BLaER1 treated with 17β-estradiol and CSF1 and Interleukin-3, amounts not matched to agents 10 nM and 100 nM (cell line): ENCODE data around the gene COA1.

ENCODE experiments used
- H3K27ac ChIP-seq, 11 experiments: shearing (Covaris generic); formaldehyde crosslinking; 2 replicates each; pipeline ENCODE4 v1.8.1; 2022
- H3K27me3 ChIP-seq, 11 experiments: shearing (Covaris generic); formaldehyde crosslinking; 2 replicates each; pipeline ENCODE4 v1.8.1; 2022
- H3K36me3 ChIP-seq, 11 experiments: shearing (Covaris generic); formaldehyde crosslinking; 2 replicates each; pipeline ENCODE4 v1.8.1; 2022
- H3K4me1 ChIP-seq, 10 experiments: shearing (Covaris generic); formaldehyde crosslinking; 2 replicates each; pipeline ENCODE4 v1.8.1; 2022
- H3K4me2 ChIP-seq, 11 experiments: shearing (Covaris generic); formaldehyde crosslinking; 2 replicates each; pipeline ENCODE4 v1.8.1; 2022
- H3K4me3 ChIP-seq, 10 experiments: shearing (Covaris generic); formaldehyde crosslinking; 2 replicates each; pipeline ENCODE4 v1.8.1; 2022
- H3K9ac ChIP-seq, 11 experiments: shearing (Covaris generic); formaldehyde crosslinking; 2 replicates each; pipeline ENCODE4 v1.8.1; 2022
- H3K9me3 ChIP-seq, 11 experiments: shearing (Covaris generic); formaldehyde crosslinking; replicated peaks in 1 of 11; 2 replicates each; pipeline ENCODE4 v1.8.1; 2022
- H4K20me1 ChIP-seq, 11 experiments: shearing (Covaris generic); formaldehyde crosslinking; 2 replicates each; pipeline ENCODE4 v1.8.1; 2022
- Cebpa-rat ChIP-seq, 11 experiments: shearing (Covaris generic); IDR thresholded peaks; 2 replicates each; pipeline ENCODE4 v1.8.1; 2022

The COA1 gene

DNA sequence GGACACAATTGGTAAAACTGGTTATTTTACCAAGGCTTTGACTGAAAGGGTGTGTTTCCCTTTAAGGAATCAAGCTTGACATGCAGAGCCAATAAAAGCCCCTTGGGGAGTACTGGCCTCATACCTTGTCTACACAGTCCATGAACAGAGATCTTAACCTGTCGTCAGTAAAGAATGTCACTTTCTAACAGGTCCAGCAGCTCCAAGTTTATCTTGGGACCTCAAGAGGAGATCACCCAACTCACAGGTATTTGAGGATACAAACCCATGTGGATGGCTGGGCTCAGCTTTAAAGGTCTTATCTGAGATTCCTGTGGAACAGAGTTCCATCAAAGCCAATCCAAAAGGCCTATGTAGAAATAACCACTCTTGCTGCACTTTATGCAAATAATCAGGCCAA, 61.3 kb downstream of the COA1 start:
- H3K36me3 ChIP-seq: peaks cover 21 to 89% (median 63%) of the 10 kb centered on the region in 11 experiments
- H3K9me3 ChIP-seq: peaks cover 73 to 90% (median 83%) of the 10 kb centered on the region in 11 experiments
- peaks cover 0 to 7% (median 0%) of the 10 kb centered on the region in 11 experiments; a peak in 1 of 22 replicates for H4K20me1 ChIP-seq
- no peak for TF ChIP-seq Cebpa-rat (IDR thresholded peaks at IDR 0.05)
- H3K4me1 ChIP-seq: no peaks in the 10 kb centered on the region; a peak in 1 of 20 replicates
- H3K9ac ChIP-seq: no peak overlapping the region
- no peak overlapping the region for H3K27ac ChIP-seq
- H3K27me3 ChIP-seq: no peaks in the 10 kb centered on the region
- no peak overlapping the region for H3K4me2 ChIP-seq
- no peak overlapping the region for H3K4me3 ChIP-seq

DNA sequence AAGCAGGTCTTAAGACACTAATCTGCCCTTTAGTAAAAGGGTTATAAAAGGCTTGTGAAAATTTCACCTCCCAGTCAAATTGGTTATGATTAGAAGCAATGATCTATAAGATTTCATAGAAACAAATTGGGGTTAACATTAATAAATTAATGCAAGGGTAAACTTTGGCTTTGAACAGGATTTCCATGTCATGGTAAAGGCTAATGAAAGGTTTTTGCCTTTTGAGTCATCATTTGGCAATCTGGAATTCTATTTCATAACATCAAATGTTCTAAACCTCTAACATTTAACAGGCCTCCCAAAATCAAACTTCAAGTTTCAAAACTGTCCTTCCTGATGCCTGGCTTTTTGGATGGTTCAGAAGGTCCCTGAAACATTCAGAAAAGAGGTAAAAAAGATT, 62.4 kb downstream of the COA1 start:
- H3K9me3 ChIP-seq: peaks cover 62 to 83% (median 79%) of the 10 kb centered on the region in 11 experiments
- peaks cover 0 to 7% (median 0%) of the 10 kb centered on the region in 11 experiments; a peak in 1 of 22 replicates for H4K20me1 ChIP-seq
- H3K9ac ChIP-seq: no peak overlapping the region
- no peak for TF ChIP-seq Cebpa-rat (IDR thresholded peaks at IDR 0.05)
- H3K27ac ChIP-seq: no peak overlapping the region
- no peaks in the 10 kb centered on the region; a peak in 1 of 20 replicates for H3K4me1 ChIP-seq
- no peak overlapping the region for H3K4me3 ChIP-seq
- peaks cover 28 to 90% (median 68%) of the 10 kb centered on the region in 11 experiments for H3K36me3 ChIP-seq
- no peak overlapping the region for H3K4me2 ChIP-seq
- no peaks in the 10 kb centered on the region for H3K27me3 ChIP-seq

DNA sequence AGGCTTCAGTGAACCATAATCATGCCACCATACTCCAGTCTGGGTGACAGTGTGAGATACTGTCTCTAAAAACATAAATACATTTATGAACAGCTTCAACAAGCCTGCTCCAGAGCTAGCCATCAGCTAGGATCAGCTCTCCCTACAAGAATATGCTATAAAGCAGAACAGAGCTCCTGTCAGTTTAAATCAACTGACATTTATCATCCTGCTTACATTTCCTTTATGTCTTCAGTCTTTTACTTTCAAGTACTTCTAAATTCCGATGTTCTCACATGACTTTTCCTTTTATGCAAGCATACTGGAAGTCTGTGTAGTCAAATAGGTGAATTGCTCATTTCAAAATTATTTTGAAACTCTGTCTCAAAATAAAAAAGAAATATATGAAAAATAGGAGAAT, 64.6 kb downstream of the COA1 start:
- H3K4me3 ChIP-seq: no peak overlapping the region
- peaks cover 0 to 15% (median 0%) of the 10 kb centered on the region in 11 experiments; a peak in 3 of 22 replicates for H4K20me1 ChIP-seq
- H3K9ac ChIP-seq: no peak overlapping the region
- H3K4me1 ChIP-seq: peaks cover 0 to 2% (median 0%) of the 10 kb centered on the region in 10 experiments; a peak in 2 of 20 replicates
- peaks cover 25 to 70% (median 54%) of the 10 kb centered on the region in 11 experiments for H3K36me3 ChIP-seq
- peaks cover 41 to 65% (median 57%) of the 10 kb centered on the region in 11 experiments for H3K9me3 ChIP-seq
- TF ChIP-seq Cebpa-rat (IDR thresholded peaks at IDR 0.05): no peak
- no peaks in the 10 kb centered on the region for H3K27me3 ChIP-seq
- H3K27ac ChIP-seq: no peak overlapping the region
- no peak overlapping the region for H3K4me2 ChIP-seq

DNA sequence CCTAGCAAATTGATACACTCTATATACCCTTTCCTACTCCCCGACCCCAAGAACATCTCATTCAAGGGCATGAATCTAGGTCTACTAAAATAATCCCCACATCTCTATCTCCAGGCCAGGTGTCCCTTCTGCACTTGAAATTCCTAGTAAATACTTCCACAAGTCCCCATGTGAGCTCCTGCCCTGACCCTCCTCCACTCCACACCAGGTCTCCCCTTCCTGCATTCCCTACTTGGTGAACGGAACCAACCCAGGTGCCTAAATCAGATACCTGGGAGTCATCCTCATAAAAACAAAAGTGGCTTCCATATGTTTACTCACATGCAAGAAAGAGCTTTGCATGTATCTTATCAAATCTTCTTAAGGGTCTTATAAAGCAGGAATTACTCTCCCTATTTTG, 69.2 kb downstream of the COA1 start:
- H3K27ac ChIP-seq: no peak overlapping the region
- peaks cover 0 to 14% (median 6%) of the 10 kb centered on the region in 10 experiments; a peak in 7 of 20 replicates for H3K4me1 ChIP-seq
- no peaks in the 10 kb centered on the region for H3K27me3 ChIP-seq
- TF ChIP-seq Cebpa-rat (IDR thresholded peaks at IDR 0.05): no peak
- H4K20me1 ChIP-seq: peaks cover 0 to 14% (median 0%) of the 10 kb centered on the region in 11 experiments; a peak in 3 of 22 replicates
- no peak overlapping the region for H3K4me3 ChIP-seq
- no peak overlapping the region for H3K4me2 ChIP-seq
- H3K36me3 ChIP-seq: peaks cover 31 to 71% (median 50%) of the 10 kb centered on the region in 11 experiments
- H3K9ac ChIP-seq: no peak overlapping the region
- H3K9me3 ChIP-seq: peaks cover 0 to 30% (median 22%) of the 10 kb centered on the region in 11 experiments; a peak in 15 of 22 replicates

DNA sequence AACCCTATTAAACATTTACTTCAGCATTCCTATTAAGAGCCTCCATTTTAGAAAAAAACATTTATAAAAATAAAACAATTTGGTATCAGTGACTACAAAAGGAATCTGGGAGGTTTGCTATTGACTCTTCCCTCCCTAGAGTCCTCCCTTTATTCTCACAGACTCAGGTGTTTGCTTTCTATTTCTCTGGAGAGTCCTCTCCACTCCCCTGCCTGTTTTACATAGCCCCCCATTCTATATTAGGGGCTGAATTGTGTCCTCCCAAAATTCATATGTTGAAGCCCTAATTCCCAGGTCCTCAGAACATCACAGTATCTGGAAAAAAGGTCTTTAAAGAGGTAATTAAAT, 69.8 kb downstream of the COA1 start:
- H3K4me2 ChIP-seq: peak overlapping the region in 1 of 11 experiments; percentile 29; a peak in 1 of 22 replicates

DNA sequence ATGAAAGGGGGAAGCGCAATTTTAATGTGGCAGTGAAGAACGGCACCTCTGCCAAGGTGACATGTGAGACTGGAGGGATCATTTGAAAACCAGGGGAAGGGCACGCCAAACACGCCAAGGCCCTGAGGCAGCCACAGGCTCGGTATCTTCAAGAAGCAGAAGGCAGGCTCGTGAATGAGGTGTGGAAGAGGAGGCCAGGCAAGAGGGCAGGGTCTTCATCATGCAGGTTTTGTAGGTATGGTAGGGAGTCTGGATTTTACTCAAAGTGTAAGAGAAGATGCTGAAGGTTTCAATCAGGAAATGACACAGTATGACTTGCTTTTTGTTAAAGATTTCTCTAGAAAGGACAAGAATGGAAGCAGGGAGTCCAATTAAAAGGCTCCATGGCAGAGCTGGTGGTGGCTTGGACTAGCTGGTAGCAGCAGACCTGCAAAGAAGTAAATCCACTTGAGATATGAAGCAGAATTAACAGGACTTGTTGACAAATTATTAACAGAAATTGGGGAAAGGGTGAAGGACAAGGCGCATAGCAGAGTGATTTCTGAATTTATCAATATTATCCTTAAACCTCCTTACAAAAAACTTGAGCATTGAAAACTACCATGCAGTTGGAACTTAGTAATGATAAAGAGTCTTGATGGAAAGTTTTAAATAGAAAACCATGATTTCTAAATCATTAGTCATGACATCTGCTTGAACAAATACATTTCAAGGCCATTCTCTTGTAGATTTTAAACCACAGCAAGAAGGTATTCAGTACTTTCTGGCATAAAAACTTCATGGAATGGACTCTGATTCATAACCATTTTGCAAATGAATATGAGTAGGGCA, 70.4 kb downstream of the COA1 start:
- TF ChIP-seq Cebpa-rat (IDR thresholded peaks at IDR 0.05): no peak
- H3K27me3 ChIP-seq: no peaks in the 10 kb centered on the region
- no peak overlapping the region for H3K9ac ChIP-seq
- peaks cover 30 to 76% (median 46%) of the 10 kb centered on the region in 11 experiments for H3K36me3 ChIP-seq
- H3K9me3 ChIP-seq: peaks cover 0 to 30% (median 24%) of the 10 kb centered on the region in 11 experiments; a peak in 15 of 22 replicates
- H3K4me3 ChIP-seq: no peak overlapping the region
- peaks cover 0 to 16% (median 7%) of the 10 kb centered on the region in 10 experiments; a peak in 12 of 20 replicates for H3K4me1 ChIP-seq
- H3K27ac ChIP-seq: 0 out of 22 replicates have a peak overlapping the region, but pooled peaks of 1 of the 11 experiments have one; percentile 22
- H4K20me1 ChIP-seq: peaks cover 0 to 12% (median 0%) of the 10 kb centered on the region in 11 experiments; a peak in 5 of 22 replicates
- H3K4me2 ChIP-seq: peak overlapping the region in 4 of 11 experiments; percentile 4 to 29 (median 18); a peak in 4 of 22 replicates

More for the DNA sequence above, 69.8 kb downstream of the COA1 start:
- Histone ChIP-seq H4K20me1 (peaks cover 0 to 12% (median 0%) of the 10 kb centered on the region in 11 experiments; a peak in 3 of 22 replicates), H3K9me3 (peaks cover 0 to 31% (median 24%) of the 10 kb centered on the region in 11 experiments; a peak in 15 of 22 replicates), H3K36me3 (peaks cover 31 to 74% (median 47%) of the 10 kb centered on the region in 11 experiments), H3K9ac (no peak overlapping the region), H3K4me1 (peaks cover 0 to 14% (median 6%) of the 10 kb centered on the region in 10 experiments; a peak in 7 of 20 replicates), H3K27me3 (no peaks in the 10 kb centered on the region), H3K27ac (no peak overlapping the region), H3K4me3 (no peak overlapping the region)
- no peak for TF ChIP-seq Cebpa-rat (IDR thresholded peaks at IDR 0.05)

DNA sequence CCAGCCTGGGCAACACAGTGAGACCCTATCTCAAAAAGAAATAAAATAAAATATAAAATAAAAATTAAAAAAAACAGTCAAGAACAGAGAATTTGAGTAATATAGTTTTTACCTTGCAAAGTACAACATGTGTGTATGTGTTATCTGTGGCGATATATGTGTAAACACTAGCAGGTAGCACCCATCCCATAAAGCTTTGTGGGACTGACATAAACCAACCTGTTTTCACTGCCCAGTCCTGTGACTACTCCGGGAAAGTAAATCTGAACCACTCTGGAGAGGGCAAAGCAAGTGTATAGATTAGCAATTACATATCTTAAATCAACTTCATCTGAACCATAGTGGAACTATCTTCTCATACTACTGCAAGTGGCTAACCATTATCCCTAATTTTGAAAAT, 72.3 kb downstream of the COA1 start:
- Histone ChIP-seq H3K4me2 (no peak overlapping the region), H3K9me3 (peaks cover 0 to 23% (median 15%) of the 10 kb centered on the region in 11 experiments; a peak in 14 of 22 replicates), H3K4me3 (no peak overlapping the region), H3K27ac (no peak overlapping the region), H3K27me3 (no peaks in the 10 kb centered on the region), H3K4me1 (peaks cover 4 to 30% (median 16%) of the 10 kb centered on the region in 10 experiments; a peak in 18 of 20 replicates), H4K20me1 (peaks cover 0 to 16% (median 2%) of the 10 kb centered on the region in 11 experiments; a peak in 10 of 22 replicates), H3K9ac (no peak overlapping the region), H3K36me3 (peaks cover 18 to 71% (median 38%) of the 10 kb centered on the region in 11 experiments; a peak in 21 of 22 replicates)
- TF ChIP-seq Cebpa-rat (IDR thresholded peaks at IDR 0.05): no peak

DNA sequence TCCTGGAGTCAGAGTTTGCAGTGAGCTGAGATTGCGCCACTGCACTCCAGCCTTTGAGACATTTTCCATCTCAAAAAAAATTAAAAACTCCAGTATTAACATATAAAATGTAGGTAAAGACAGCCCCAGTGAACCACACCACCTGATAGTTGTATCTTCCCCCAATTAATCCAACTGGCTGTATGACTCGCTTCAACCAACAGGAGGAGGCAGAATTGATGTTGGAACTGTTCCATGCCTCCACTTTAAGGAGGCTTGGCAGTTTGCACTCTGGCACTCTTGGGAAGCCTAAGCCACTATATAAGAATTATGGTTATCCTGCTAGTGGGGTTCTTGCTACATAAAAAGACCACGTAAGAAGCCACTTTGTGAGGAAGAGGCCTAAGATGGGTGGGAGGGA, 73.7 kb downstream of the COA1 start:
- peaks cover 16 to 68% (median 37%) of the 10 kb centered on the region in 11 experiments; a peak in 21 of 22 replicates for H3K36me3 ChIP-seq
- no peak overlapping the region for H3K4me3 ChIP-seq
- no peak overlapping the region for H3K27ac ChIP-seq
- peaks cover 18 to 45% (median 30%) of the 10 kb centered on the region in 10 experiments for H3K4me1 ChIP-seq
- no peaks in the 10 kb centered on the region for H3K27me3 ChIP-seq
- no peak overlapping the region for H3K9ac ChIP-seq
- peaks cover 0 to 30% (median 8%) of the 10 kb centered on the region in 11 experiments; a peak in 12 of 22 replicates for H4K20me1 ChIP-seq
- no peak for TF ChIP-seq Cebpa-rat (IDR thresholded peaks at IDR 0.05)
- no peak overlapping the region for H3K4me2 ChIP-seq
- peaks cover 0 to 23% (median 14%) of the 10 kb centered on the region in 11 experiments; a peak in 14 of 22 replicates for H3K9me3 ChIP-seq
